ENCODE data around the gene ADRA2C. TPM values are rescaled to one million over a fixed set of nuclear protein-coding genes. Genes with fewer than 3 reads are reported as not detected.

Gene ADRA2C
- total RNA-seq (1 to 10 TPM in 2 of 4 donors, under 1 TPM in 2; 0.33 to 5.2 (median 1.2) TPM), polyA plus RNA-seq (1 to 10 TPM in 1 of 3 donors, not detected in 2; 1.2 TPM)

GRCh38 chr4:3766036-3766784 lies at the start of gene ADRA2C:
ADRA2C (plus strand) TSS chr4:3766385; CDS start chr4:3766607, 222 bp downstream.
- H3K4me3 ChIP-seq = peak within 1 kb of the TSS in 3 of 4 donors; percentile 29 to 45 (median 43)
- peaks cover 25 to 60% (median 46%) of the 10 kb centered on the region in 3 donors for H3K27me3 ChIP-seq
- WGBS, 2 donors = 1% methylated on average over 131 of the region's 131 CpGs
- intact Hi-C loops (cut with DNase I) = no loop called here
- no peak for TF ChIP-seq CTCF (IDR thresholded peaks at IDR 0.05)
- TF ChIP-seq POLR2AphosphoS5 (IDR thresholded peaks at IDR 0.05) = no peak
- TF ChIP-seq POLR2A (IDR thresholded peaks at IDR 0.05) = no peak
- no peak for TF ChIP-seq EP300 (IDR thresholded peaks at IDR 0.05)
- peak within 1 kb of the TSS in 2 of 4 donors; percentile 19 to 35 for H3K27ac ChIP-seq
- no peak for DNase-seq
- no peaks in the 10 kb centered on the region for H3K36me3 ChIP-seq
- H3K9me3 ChIP-seq = no peaks in the 10 kb centered on the region
- peaks cover 0 to 15% (median 13%) of the 10 kb centered on the region in 4 donors for H3K4me1 ChIP-seq

DNA sequence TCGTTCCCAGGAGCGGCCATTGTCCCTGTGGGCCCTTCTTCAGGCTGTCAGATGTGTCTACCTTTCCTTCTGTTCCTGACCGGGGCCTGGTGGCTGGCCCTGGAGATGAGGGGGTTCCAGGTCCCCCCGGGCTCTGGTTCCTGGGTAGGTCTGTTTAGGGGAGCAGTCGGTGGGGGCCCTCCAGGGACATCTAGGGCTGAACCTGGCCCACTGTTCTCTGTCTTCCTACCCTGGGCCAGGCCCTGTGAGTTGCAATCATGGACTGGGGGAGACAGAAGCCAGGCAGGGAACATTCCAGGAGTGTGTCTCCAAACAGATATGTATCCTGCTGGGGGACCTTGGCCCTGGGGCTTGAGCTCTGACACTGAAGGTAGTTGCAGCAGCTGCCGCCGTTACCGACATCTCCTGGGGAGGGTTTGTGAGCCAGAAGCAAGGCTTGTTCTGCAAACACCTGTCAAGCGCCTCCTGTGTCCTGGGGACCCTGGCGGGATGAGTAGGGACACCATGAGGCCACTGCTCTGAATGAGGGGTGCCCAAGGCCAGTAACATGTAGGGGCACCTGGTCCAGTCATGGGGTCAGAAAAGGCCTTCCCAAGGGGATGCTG lies 49.5 kb upstream of the ADRA2C start:
- H3K27me3 ChIP-seq = peaks cover 0 to 29% (median 13%) of the 10 kb centered on the region in 3 donors
- 72 to 79% methylated on average over 10 of the region's 10 CpGs for WGBS, 2 donors
- no peak overlapping the region for H3K4me3 ChIP-seq
- intact Hi-C loops (cut with DNase I) = no loop called here
- no peak for TF ChIP-seq CTCF (IDR thresholded peaks at IDR 0.05)
- no peak for TF ChIP-seq POLR2A (IDR thresholded peaks at IDR 0.05)
- TF ChIP-seq EP300 (IDR thresholded peaks at IDR 0.05) = no peak
- no peak for TF ChIP-seq POLR2AphosphoS5 (IDR thresholded peaks at IDR 0.05)
- peaks cover 0 to 8% (median 0%) of the 10 kb centered on the region in 4 donors for H3K9me3 ChIP-seq
- H3K4me1 ChIP-seq = no peaks in the 10 kb centered on the region
- no peaks in the 10 kb centered on the region for H3K36me3 ChIP-seq
- DNase-seq = no peak
- H3K27ac ChIP-seq = no peak overlapping the region

DNA sequence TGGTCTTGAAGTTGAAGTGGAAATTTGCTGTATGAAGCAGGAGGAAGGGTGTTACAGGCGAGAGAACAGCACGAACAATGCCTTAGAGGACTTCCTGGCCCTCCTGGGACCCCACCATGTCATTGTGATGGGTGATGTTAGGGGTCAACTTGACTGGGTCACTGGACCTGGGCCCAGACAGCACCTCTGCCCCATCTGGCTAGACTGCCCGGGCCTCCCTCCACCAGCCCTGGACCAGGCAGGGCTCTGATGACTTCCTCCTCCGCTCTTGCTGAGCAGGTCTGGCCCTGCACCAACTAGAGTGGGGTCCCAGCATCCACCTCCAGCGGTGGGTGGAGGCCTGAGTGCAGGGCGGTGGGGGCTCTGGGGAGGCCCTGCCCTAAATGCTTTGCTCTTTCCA lies 48.9 kb upstream of the ADRA2C start:
- peaks cover 0 to 33% (median 13%) of the 10 kb centered on the region in 3 donors for H3K27me3 ChIP-seq

DNA sequence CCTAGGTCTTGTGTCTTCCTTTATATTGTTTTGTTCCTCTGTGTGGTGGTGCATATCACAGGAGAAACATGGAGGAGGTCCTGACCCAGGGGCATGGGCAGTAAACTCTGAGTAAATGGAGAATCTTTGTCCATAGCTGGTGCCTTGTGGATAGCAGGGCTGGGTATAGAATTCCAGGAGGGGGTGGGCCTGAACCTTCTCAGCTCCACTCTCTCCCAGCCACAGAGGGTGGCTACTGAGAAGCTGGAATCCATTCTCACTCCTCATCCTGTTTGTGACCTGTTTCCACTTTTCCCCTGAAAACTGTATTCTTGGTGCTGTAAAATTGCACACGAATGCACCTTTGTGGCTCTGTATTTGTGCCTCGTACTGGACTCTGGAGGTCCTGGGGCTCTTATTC lies 47.7 kb upstream of the ADRA2C start:
- Histone ChIP-seq H3K9me3 (peaks cover 0 to 8% (median 0%) of the 10 kb centered on the region in 4 donors), H3K4me1 (no peaks in the 10 kb centered on the region), H3K4me3 (no peak overlapping the region), H3K27me3 (peaks cover 0 to 45% (median 20%) of the 10 kb centered on the region in 3 donors), H3K27ac (no peak overlapping the region), H3K36me3 (no peaks in the 10 kb centered on the region)
- 63 to 68% methylated on average over 2 of the region's 2 CpGs for WGBS, 2 donors
- intact Hi-C loops (cut with DNase I) = no loop called here
- DNase-seq = no peak
- TF ChIP-seq CTCF (IDR thresholded peaks at IDR 0.05) (no peak), POLR2AphosphoS5 (IDR thresholded peaks at IDR 0.05) (no peak), EP300 (IDR thresholded peaks at IDR 0.05) (no peak), POLR2A (IDR thresholded peaks at IDR 0.05) (no peak)

More for the DNA sequence above, 48.9 kb upstream of the ADRA2C start:
- WGBS, 2 donors = 71 to 78% methylated on average over 6 of the region's 6 CpGs
- TF ChIP-seq POLR2AphosphoS5 (IDR thresholded peaks at IDR 0.05) (no peak), EP300 (IDR thresholded peaks at IDR 0.05) (no peak), POLR2A (IDR thresholded peaks at IDR 0.05) (no peak), CTCF (IDR thresholded peaks at IDR 0.05) (no peak)
- no peak for DNase-seq
- Histone ChIP-seq H3K36me3 (no peaks in the 10 kb centered on the region), H3K4me1 (no peaks in the 10 kb centered on the region), H3K9me3 (peaks cover 0 to 8% (median 0%) of the 10 kb centered on the region in 4 donors), H3K27ac (no peak overlapping the region), H3K4me3 (no peak overlapping the region)
- intact Hi-C loops (cut with DNase I) = no loop called here

Data from sigmoid colon (tissue), 7 donors.